OCI-LY3 (cell line): ENCODE measurements around the gene NECAB2.

Experiments used
- H2AFZ ChIP-seq: fragments of 200-600, 300-600 bp; shearing (Covaris generic); 2 replicates; pipeline ENCODE4 v1.6.0; 2014; ENCODE audit warnings: antibody characterized with exemption, low read depth, low read length
- H3K27ac ChIP-seq: fragments of 200-600, 300-600 bp; sonication (generic); 2 replicates; pipeline ENCODE4 v1.5.1; 2014; ENCODE audit warnings: mild to moderate bottlenecking, low read length, moderate library complexity, mixed read lengths
- H3K27me3 ChIP-seq: fragments of 200-600, 300-600 bp; sonication (generic); 2 replicates; pipeline ENCODE4 v1.6.1; 2014; ENCODE audit warnings: low read depth, low read length, mixed read lengths
- H3K36me3 ChIP-seq: fragments of 200-600, 300-600 bp; sonication (generic); replicated peaks from 2 replicates; pipeline ENCODE3; 2014; ENCODE audit warnings: low read depth, low read length, mixed read lengths
- H3K4me1 ChIP-seq: fragments of 300-600, 200-600 bp; sonication (generic); 2 replicates; pipeline ENCODE4 v1.6.1; 2014; ENCODE audit warnings: low read length, mixed read lengths
- H3K4me2 ChIP-seq: fragments of 200-600, 300-600 bp; sonication (generic); 2 replicates; pipeline ENCODE4 v1.6.1; 2014; ENCODE audit warnings: low read length, mixed read lengths
- H3K4me3 ChIP-seq: fragments of 300-600, 200-600 bp; sonication (generic); 2 replicates; pipeline ENCODE4 v1.5.1; 2014; ENCODE audit warnings: antibody characterized with exemption, mild to moderate bottlenecking, low read length, moderate library complexity
- H3K79me2 ChIP-seq: fragments of 300-600, 200-600 bp; shearing (Covaris generic); 2 replicates; pipeline ENCODE4 v1.6.1; 2014; ENCODE audit warnings: mild to moderate bottlenecking, low read length, mixed read lengths
- H3K9ac ChIP-seq: fragments of 300-600, 200-600 bp; shearing (Covaris generic); 2 replicates; pipeline ENCODE4 v1.6.0; 2014; ENCODE audit warnings: mild to moderate bottlenecking, low read length, moderate library complexity
- H3K9me3 ChIP-seq: fragments of 200-600, 300-600 bp; shearing (Covaris generic); 2 replicates; pipeline ENCODE4 v1.6.1; 2014; ENCODE audit warnings: low read length, mixed read lengths; ENCODE audit not compliant: insufficient read depth
- H4K20me1 ChIP-seq: fragments of 200-600, 300-600 bp; sonication (generic); 2 replicates; pipeline ENCODE4 v1.6.1; 2016; ENCODE audit warnings: low read length, mixed read lengths; ENCODE audit not compliant: insufficient read depth
- EZH2phosphoT487 ChIP-seq: fragments of 200-600 bp; shearing (Covaris generic); IDR thresholded peaks from 2 replicates; pipeline ENCODE4 v1.6.1; 2018; ENCODE audit warnings: antibody characterized with exemption, mixed run types, low read depth
- TF ChIP-seq, protein P1 (sequence below): fragments of 200-600, 300-600 bp; sonication (generic); IDR thresholded peaks from 2 replicates; pipeline ENCODE4 v1.5.1; 2014; ENCODE audit warnings: antibody characterized with exemption, low read length, low read depth

NECAB2 gene

DNA sequence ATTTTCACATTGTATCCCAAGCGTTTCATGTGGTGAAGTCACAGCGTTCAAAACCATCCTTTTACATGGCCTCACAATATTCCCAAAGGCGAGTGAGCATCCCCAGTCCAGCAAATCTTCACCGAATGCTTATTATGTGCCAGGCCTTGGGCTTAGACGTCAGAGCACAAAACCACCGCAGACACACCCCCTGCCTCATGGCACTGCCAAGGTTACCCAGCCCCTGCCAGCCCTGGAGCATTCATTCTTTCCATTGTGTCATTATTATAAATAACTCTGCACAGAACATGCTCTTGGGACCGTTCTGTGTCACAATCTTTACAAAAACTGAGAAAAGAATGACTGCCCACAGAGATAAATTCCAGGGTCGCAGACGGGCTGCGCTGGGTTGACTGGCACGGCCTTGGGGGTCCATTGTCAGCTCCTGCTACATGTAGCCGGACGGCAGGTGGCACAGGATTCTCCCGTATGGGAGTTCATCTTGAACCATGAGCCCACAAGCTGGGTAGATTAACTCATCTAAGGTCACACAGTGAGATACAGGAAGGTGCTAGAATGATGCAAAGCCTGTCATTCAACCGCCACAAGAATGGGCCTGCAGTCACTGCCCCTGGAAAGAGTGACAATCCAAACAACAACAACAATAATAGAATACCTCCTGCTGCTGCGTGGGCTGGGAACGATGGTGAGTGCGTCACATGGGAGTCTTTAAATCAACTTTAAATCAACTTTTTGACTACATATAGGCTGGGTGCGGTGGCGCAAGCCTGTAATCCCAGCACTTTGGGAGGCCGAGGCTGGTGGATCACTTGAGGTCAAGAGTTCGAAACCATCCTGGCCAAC is 4.5 kb upstream of the NECAB2 start:
- Histone ChIP-seq H2AFZ (no peak overlapping the region), H3K4me2 (no peak overlapping the region), H3K4me1 (no peaks in the 10 kb centered on the region), H3K9ac (no peak overlapping the region), H3K4me3 (no peak overlapping the region), H3K79me2 (no peaks in the 10 kb centered on the region), H3K27ac (no peak overlapping the region), H3K27me3 (no peaks in the 10 kb centered on the region), H4K20me1 (no peaks in the 10 kb centered on the region), H3K9me3 (no peaks in the 10 kb centered on the region), H3K36me3 (no peaks in the 10 kb centered on the region)
- no peak for TF ChIP-seq EZH2phosphoT487
- TF ChIP-seq, protein P1, sequence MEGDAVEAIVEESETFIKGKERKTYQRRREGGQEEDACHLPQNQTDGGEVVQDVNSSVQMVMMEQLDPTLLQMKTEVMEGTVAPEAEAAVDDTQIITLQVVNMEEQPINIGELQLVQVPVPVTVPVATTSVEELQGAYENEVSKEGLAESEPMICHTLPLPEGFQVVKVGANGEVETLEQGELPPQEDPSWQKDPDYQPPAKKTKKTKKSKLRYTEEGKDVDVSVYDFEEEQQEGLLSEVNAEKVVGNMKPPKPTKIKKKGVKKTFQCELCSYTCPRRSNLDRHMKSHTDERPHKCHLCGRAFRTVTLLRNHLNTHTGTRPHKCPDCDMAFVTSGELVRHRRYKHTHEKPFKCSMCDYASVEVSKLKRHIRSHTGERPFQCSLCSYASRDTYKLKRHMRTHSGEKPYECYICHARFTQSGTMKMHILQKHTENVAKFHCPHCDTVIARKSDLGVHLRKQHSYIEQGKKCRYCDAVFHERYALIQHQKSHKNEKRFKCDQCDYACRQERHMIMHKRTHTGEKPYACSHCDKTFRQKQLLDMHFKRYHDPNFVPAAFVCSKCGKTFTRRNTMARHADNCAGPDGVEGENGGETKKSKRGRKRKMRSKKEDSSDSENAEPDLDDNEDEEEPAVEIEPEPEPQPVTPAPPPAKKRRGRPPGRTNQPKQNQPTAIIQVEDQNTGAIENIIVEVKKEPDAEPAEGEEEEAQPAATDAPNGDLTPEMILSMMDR, result no peak

DNA sequence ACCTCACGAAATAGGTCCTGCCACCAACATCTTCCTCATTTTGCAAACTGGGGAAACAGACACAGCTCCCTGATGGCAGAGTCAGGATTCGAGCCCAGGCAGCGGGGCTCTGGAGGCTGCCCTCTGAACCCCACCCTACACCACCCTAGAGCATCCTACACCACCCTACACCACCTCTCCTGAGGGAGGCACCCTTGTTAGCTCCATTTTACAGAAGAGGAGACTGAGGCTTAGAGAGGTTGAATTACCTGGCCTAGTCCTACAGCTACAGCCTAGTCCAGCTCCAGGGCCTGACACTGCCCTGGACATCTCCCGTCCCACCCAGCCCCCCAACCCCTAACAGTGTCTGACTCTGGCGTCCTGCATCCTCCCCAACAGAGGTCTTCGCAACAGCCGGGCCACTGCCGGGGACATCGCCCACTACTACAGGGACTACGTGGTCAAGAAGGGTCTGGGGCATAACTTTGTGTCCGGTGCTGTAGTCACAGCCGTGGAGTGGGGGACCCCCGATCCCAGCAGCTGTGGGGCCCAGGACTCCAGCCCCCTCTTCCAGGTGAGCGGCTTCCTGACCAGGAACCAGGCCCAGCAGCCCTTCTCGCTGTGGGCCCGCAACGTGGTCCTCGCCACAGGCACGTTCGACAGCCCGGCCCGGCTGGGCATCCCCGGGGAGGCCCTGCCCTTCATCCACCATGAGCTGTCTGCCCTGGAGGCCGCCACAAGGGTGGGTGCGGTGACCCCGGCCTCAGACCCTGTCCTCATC is 3.2 kb upstream of the NECAB2 start:
- Histone ChIP-seq H3K4me1 (no peaks in the 10 kb centered on the region), H2AFZ (no peak overlapping the region), H3K27me3 (no peaks in the 10 kb centered on the region), H3K36me3 (no peaks in the 10 kb centered on the region), H3K4me2 (no peak overlapping the region), H3K27ac (no peak overlapping the region), H4K20me1 (no peaks in the 10 kb centered on the region), H3K79me2 (no peaks in the 10 kb centered on the region), H3K4me3 (no peak overlapping the region), H3K9me3 (no peaks in the 10 kb centered on the region), H3K9ac (no peak overlapping the region)
- TF ChIP-seq, protein P1, result no peak
- TF ChIP-seq EZH2phosphoT487, result no peak

DNA sequence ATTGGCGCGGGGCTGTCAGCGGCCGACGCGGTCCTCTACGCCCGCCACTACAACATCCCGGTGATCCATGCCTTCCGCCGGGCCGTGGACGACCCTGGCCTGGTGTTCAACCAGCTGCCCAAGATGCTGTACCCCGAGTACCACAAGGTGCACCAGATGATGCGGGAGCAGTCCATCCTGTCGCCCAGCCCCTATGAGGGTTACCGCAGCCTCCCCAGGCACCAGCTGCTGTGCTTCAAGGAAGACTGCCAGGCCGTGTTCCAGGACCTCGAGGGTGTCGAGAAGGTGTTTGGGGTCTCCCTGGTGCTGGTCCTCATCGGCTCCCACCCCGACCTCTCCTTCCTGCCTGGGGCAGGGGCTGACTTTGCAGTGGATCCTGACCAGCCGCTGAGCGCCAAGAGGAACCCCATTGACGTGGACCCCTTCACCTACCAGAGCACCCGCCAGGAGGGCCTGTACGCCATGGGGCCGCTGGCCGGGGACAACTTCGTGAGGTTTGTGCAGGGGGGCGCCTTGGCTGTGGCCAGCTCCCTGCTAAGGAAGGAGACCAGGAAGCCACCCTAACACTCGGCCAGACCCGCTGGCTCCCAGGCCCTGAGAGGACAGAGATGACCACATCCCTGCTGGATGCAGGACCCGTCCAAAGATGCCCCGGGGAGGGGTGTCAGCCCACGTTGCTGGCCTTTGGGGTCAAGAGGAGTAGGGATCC is 2.4 kb upstream of the NECAB2 start:
- TF ChIP-seq, protein P1, result no peak
- no peak for TF ChIP-seq EZH2phosphoT487
- Histone ChIP-seq H3K27me3 (no peaks in the 10 kb centered on the region), H4K20me1 (no peaks in the 10 kb centered on the region), H2AFZ (no peak overlapping the region), H3K4me1 (no peaks in the 10 kb centered on the region), H3K9me3 (no peaks in the 10 kb centered on the region), H3K9ac (no peak overlapping the region), H3K4me2 (no peak overlapping the region), H3K79me2 (no peaks in the 10 kb centered on the region), H3K36me3 (no peaks in the 10 kb centered on the region), H3K4me3 (no peak overlapping the region), H3K27ac (no peak overlapping the region)
